Measurements from ENCODE around the gene MCCC1. TPM values are rescaled to one million over a fixed set of nuclear protein-coding genes. Genes with fewer than 3 reads are reported as not detected.
A peak's percentile ranks its signal among the peaks of the same experiment; 100 is the strongest.

The MCCC1 gene
- total RNA-seq, result 37.4 and 37.9 TPM in 2 replicates
- long read RNA-seq, transcript MCCC1-201 (19 exons, 2,545 nt), result major isoform, 246 of 318 reads
- long read RNA-seq, partial matches to known transcripts, result 14 of 318 reads
- long read RNA-seq, other reads (novel, unspliced or antisense), result 55 of 318 reads

GRCh38 chr3:183099026-183099837 lies at the start of gene MCCC1:
Gene MCCC1 (minus strand): TSS chr3:183099496. CDS start chr3:183099440, 56 bp downstream.
- Mint-ChIP-seq H3K36me3 (ENCODE audit: unreplicated experiment) (peaks cover 8% of the 10 kb centered on the region), H3K27ac (ENCODE audit: unreplicated experiment) (peak within 1 kb of the TSS; percentile 99), H3K9me3 (ENCODE audit: unreplicated experiment) (no peaks in the 10 kb centered on the region), H3K4me3 (ENCODE audit: unreplicated experiment) (peak within 1 kb of the TSS; percentile 95), H3K4me1 (ENCODE audit: unreplicated experiment) (peaks cover 39% of the 10 kb centered on the region), H3K27me3 (ENCODE audit: unreplicated experiment) (no peaks in the 10 kb centered on the region)
- peak; percentile 98 for DNase-seq (ENCODE audit: extremely low spot score, unreplicated experiment)
- TF ChIP-seq CTCF (IDR thresholded peaks at IDR 0.05), result no peak

GRCh38 chr3:183148056-183148455 lies 48.8 kb upstream of the MCCC1 start:
- H3K27me3 Mint-ChIP-seq (ENCODE audit: unreplicated experiment), result peaks cover 33% of the 10 kb centered on the region
- no peak for DNase-seq (ENCODE audit: extremely low spot score, unreplicated experiment)
- no peak for TF ChIP-seq CTCF (IDR thresholded peaks at IDR 0.05)
- no peak overlapping the region for H3K27ac Mint-ChIP-seq (ENCODE audit: unreplicated experiment)
- H3K4me3 Mint-ChIP-seq (ENCODE audit: unreplicated experiment), result no peak overlapping the region
- H3K36me3 Mint-ChIP-seq (ENCODE audit: unreplicated experiment), result no peaks in the 10 kb centered on the region
- peaks cover 2% of the 10 kb centered on the region for H3K4me1 Mint-ChIP-seq (ENCODE audit: unreplicated experiment)
- no peaks in the 10 kb centered on the region for H3K9me3 Mint-ChIP-seq (ENCODE audit: unreplicated experiment)

GRCh38 chr3:183144363-183144762 lies 45.1 kb upstream of the MCCC1 start:
- H3K36me3 Mint-ChIP-seq (ENCODE audit: unreplicated experiment), result no peaks in the 10 kb centered on the region
- peaks cover 33% of the 10 kb centered on the region for H3K27me3 Mint-ChIP-seq (ENCODE audit: unreplicated experiment)
- H3K9me3 Mint-ChIP-seq (ENCODE audit: unreplicated experiment), result no peaks in the 10 kb centered on the region
- no peak overlapping the region for H3K27ac Mint-ChIP-seq (ENCODE audit: unreplicated experiment)
- TF ChIP-seq CTCF (IDR thresholded peaks at IDR 0.05), result no peak
- H3K4me3 Mint-ChIP-seq (ENCODE audit: unreplicated experiment), result no peak overlapping the region
- no peak for DNase-seq (ENCODE audit: extremely low spot score, unreplicated experiment)
- H3K4me1 Mint-ChIP-seq (ENCODE audit: unreplicated experiment), result peaks cover 8% of the 10 kb centered on the region

GRCh38 chr3:183142199-183142598 lies 42.9 kb upstream of the MCCC1 start:
- Mint-ChIP-seq H3K4me3 (ENCODE audit: unreplicated experiment) (no peak overlapping the region), H3K4me1 (ENCODE audit: unreplicated experiment) (peaks cover 8% of the 10 kb centered on the region), H3K27ac (ENCODE audit: unreplicated experiment) (no peak overlapping the region), H3K9me3 (ENCODE audit: unreplicated experiment) (no peaks in the 10 kb centered on the region), H3K36me3 (ENCODE audit: unreplicated experiment) (no peaks in the 10 kb centered on the region), H3K27me3 (ENCODE audit: unreplicated experiment) (peaks cover 26% of the 10 kb centered on the region)
- no peak for DNase-seq (ENCODE audit: extremely low spot score, unreplicated experiment)
- TF ChIP-seq CTCF (IDR thresholded peaks at IDR 0.05), result no peak

GRCh38 chr3:183134844-183135243 lies 35.5 kb upstream of the MCCC1 start:
- Mint-ChIP-seq H3K27ac (ENCODE audit: unreplicated experiment) (no peak overlapping the region), H3K4me1 (ENCODE audit: unreplicated experiment) (peaks cover 6% of the 10 kb centered on the region), H3K4me3 (ENCODE audit: unreplicated experiment) (no peak overlapping the region), H3K9me3 (ENCODE audit: unreplicated experiment) (no peaks in the 10 kb centered on the region), H3K36me3 (ENCODE audit: unreplicated experiment) (no peaks in the 10 kb centered on the region), H3K27me3 (ENCODE audit: unreplicated experiment) (peaks cover 32% of the 10 kb centered on the region)
- DNase-seq (ENCODE audit: extremely low spot score, unreplicated experiment), result no peak
- no peak for TF ChIP-seq CTCF (IDR thresholded peaks at IDR 0.05)
